Measurements from ENCODE around the gene DISP2.

DNA sequence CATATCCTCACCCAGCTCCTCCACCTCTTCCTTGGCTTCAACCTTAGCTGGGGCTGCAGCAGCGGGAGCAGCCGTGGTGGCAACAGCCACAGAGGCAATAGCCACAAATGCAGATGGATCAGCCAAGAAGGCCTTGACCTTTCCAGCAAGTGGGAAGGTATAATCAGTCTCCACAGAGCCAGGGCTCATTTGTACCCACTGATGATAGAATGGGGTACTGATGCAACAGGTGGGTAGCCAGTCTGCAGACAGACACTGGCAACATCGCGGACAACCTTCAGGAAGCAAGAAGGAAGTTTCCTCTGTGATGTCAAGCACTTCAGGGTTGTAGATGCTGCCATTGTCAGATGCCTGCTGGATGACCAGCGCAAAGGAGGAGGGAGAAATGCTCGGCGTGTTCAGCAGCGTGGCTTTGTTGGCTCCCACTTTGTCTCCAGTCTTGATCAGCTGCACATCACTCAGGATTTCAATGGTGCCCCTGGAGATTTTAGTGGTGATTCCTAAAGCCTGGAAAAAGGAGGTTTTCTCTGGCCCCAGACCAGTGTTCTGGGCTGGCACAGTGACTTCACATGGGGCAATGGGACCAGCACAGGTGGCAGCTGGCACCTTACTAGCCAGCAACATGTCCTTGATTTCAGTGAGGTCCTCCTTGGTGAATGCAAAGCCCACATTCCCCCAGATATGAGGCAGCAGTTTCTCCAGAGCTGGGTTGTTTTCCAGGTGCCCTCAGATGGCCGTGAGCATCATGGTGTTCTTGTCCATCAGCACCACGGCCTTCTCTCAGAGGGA lies 45.5 kb upstream of the DISP2 start:
- TF ChIP-seq POLR2A (IDR thresholded peaks at IDR 0.05), result no peak
- TF ChIP-seq CTCF (IDR thresholded peaks at IDR 0.05), result no peak
